ENCODE results near the gene MSRB1. TPM values are rescaled to one million over a fixed set of nuclear protein-coding genes. Genes with fewer than 3 reads are reported as not detected.
"Not testable (repeated sequence)": the region's sequence is repeated elsewhere in the genome, so short reads cannot be mapped to it uniquely, and the experiment has no call there.

Gene MSRB1
- total RNA-seq, 1 donor from 2014 or later = 28.8 TPM

DNA sequence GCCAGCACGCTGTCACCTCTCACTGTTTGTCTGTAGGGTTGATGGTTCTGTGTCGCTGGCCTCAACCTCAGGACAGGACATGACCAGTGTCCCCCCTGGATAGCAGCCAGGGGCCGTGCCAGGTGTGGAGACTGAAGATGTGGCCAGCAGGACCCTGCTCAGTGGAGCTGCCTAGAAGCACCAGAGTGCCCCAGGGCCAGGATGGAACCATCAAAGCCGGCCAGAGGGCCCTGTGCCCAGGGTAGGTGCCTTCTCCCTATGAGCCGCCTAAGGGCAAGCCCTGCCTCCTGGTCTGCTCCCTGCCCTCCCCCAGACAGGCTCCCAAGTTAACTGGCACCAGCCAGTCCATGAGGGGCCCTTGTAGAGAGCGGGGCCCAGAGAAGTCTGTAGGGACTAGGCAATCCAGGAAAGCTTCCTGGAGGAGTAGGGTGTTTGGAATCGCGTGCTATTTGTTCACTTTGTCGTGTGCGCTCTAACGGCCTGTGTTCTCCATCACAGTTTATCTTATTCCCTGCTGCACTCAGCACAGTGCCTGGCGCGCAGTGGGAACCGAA is 15.8 kb upstream of the MSRB1 start:
- Histone ChIP-seq H3K4me3 (peak overlapping the region; percentile 93), H3K27me3 (no peaks in the 10 kb centered on the region), H3K4me1 (peaks cover 19% of the 10 kb centered on the region), H3K27ac (peak overlapping the region; percentile 91), H3K36me3 (peaks cover 27% of the 10 kb centered on the region), H3K9me3 (no peaks in the 10 kb centered on the region)
- ATAC-seq (peak; percentile 1), DNase-seq (peak; percentile 69)
- intact Hi-C loops (cut with DNase I) = no loop called here
- TF ChIP-seq CTCF (IDR thresholded peaks at IDR 0.05) = no peak

GRCh38 chr16:1958143-1958491 is 15.1 kb upstream of the MSRB1 start:
- H3K27me3 ChIP-seq; intact Hi-C loops (cut with DNase I); ATAC-seq; H3K4me3 ChIP-seq; H3K27ac ChIP-seq; H3K9me3 ChIP-seq: not testable (repeated sequence)
- H3K4me1 ChIP-seq = peaks cover 19% of the 10 kb centered on the region
- H3K36me3 ChIP-seq = peaks cover 27% of the 10 kb centered on the region
- peak; percentile 67 for DNase-seq

GRCh38 chr16:1957434-1958142 is 14.6 kb upstream of the MSRB1 start:
- ATAC-seq; intact Hi-C loops (cut with DNase I): not testable (repeated sequence)

DNA sequence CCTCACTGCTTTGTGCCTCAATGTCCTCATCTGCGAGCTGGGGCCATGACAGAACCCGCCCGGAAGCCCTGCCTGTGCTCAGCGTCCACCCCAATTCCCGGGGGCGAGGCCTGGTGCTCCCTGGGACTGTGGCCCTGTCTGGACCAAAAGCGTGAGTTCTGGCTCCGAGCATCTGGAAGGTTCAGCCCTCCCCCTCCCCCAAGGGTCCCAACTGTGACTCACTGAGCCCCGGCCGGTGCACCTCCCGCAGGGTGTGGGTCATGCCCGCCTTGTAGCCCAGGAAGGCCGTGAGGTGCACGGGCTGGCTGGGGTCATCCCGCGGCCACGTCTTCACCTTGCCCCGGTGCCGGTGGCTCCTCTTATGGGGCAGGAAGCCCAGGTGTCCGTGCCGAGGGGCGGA is 10.7 kb upstream of the MSRB1 start:
- no peak overlapping the region for H3K27ac ChIP-seq
- peaks cover under 1% of the 10 kb centered on the region for H3K4me1 ChIP-seq
- H3K9me3 ChIP-seq = no peaks in the 10 kb centered on the region
- no peaks in the 10 kb centered on the region for H3K36me3 ChIP-seq
- intact Hi-C loops (cut with DNase I) = no loop called here
- H3K4me3 ChIP-seq = no peak overlapping the region
- DNase-seq (peak; percentile 64), ATAC-seq (no peak)
- TF ChIP-seq CTCF (IDR thresholded peaks at IDR 0.05) = no peak
- H3K27me3 ChIP-seq = no peaks in the 10 kb centered on the region

More at GRCh38 chr16:1957434-1958142, 14.6 kb upstream of the MSRB1 start:
- H3K27me3 ChIP-seq, DNase-seq, H3K9me3 ChIP-seq, H3K27ac ChIP-seq, H3K4me3 ChIP-seq: not testable (repeated sequence)
- peaks cover 22% of the 10 kb centered on the region for H3K36me3 ChIP-seq
- peaks cover 18% of the 10 kb centered on the region for H3K4me1 ChIP-seq

DNA sequence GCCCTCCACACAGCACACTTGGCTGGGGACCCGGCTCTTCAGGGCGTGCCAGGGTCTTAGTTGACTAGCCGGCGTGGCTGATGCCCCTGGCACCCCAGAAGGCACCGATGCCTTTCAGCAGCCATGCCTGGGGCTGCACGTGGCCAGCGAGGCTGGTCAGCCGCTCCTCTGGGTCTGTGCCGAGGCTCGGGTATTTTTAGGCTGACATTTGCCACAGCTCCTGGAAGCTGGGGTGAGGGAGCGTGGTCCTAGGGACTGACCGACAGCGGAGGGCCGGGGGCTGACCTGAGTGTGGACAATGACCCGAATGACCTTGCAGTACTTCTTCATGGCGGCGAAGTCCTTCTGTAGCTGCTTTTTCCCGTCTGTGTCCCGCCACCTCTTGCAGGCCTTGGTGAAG is 7.6 kb upstream of the MSRB1 start:
- Histone ChIP-seq H3K27ac (no peak overlapping the region), H3K27me3 (no peaks in the 10 kb centered on the region), H3K4me1 (no peaks in the 10 kb centered on the region), H3K36me3 (no peaks in the 10 kb centered on the region), H3K9me3 (no peaks in the 10 kb centered on the region), H3K4me3 (no peak overlapping the region)
- no peak for ATAC-seq
- intact Hi-C loops (cut with DNase I) = no loop called here
- no peak for DNase-seq
- TF ChIP-seq CTCF (IDR thresholded peaks at IDR 0.05) = no peak

DNA sequence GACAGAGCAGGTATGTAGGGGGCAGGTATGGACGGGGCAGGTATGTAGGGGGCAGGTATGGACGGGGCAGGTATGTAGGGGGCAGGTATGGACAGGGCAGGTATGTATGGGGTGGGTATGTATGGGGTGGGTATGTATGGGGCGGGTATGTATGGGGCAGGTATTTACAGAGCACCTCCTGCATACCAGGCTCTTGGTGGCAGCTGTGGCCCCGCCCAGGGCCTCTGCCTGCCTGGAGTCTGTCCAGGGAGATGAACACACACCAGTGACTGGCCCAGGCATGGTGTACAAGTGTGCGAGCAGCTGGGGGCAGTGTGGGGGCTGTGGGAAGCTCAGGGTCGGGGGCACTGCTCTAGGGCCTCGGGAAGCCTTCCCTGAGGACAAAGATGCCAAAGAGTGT is 7.0 kb upstream of the MSRB1 start:
- no peaks in the 10 kb centered on the region for H3K4me1 ChIP-seq
- intact Hi-C loops (cut with DNase I) = no loop called here
- ATAC-seq = no peak

More for the DNA sequence above, 7.0 kb upstream of the MSRB1 start:
- Histone ChIP-seq H3K9me3 (no peaks in the 10 kb centered on the region), H3K27me3 (no peaks in the 10 kb centered on the region), H3K27ac (no peak overlapping the region), H3K36me3 (no peaks in the 10 kb centered on the region), H3K4me3 (no peak overlapping the region)
- TF ChIP-seq CTCF (IDR thresholded peaks at IDR 0.05) = no peak
- no peak for DNase-seq
